ENCODE data around the gene SSPN. TPM values are rescaled to one million over a fixed set of nuclear protein-coding genes. Genes with fewer than 3 reads are reported as not detected.
"Not testable (repeated sequence)": the region's sequence is repeated elsewhere in the genome, so short reads cannot be mapped to it uniquely, and the experiment has no call there.

Gene SSPN
- polyA plus RNA-seq, 3 donors from 2014 or later, result not detected

DNA sequence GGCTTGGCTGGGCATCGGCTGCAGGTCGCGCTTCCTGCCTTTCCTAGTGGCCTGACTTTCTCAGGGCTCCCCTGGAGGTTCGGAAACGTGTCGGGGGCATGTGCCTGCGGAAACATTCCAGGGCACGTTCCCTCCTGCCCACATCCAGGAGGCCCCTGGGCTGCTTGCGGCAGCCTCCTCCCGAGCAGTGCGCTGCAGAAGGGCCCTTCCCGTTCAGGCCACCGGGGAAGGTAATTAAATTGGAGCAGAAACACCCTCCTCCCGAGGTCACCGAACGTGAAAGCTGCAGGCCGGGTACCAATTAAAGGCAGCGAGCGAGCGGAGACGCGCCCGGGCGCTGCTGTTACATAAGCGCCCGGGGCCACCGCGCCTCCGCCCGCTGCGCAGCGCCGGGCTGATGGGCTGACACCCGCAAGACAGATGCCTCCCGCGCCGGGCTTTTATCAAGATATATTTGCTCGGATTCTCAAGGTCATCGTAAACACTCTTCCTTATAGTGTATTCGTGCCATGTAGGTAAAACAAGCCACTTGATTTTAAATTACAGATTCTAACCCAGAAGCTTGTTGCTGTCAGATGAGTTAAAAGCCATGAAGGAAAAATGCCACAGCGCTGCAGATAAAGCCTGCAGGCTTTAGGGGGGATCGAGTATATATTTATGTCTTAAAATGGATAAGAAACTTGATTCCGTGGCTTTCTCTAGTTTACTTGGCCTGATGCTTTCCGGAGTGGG, 31.4 kb downstream of the SSPN start:
- DNase-seq, result no peak
- Mint-ChIP-seq H3K36me3 (no peaks in the 10 kb centered on the region), H3K27me3 (ENCODE audit: low read depth in 3 of 3) (peaks cover 6 to 30% (median 15%) of the 10 kb centered on the region in 3 donors), H3K4me3 (no peak overlapping the region), H3K4me1 (no peaks in the 10 kb centered on the region), H3K9me3 (peaks cover 0 to 3% (median 0%) of the 10 kb centered on the region in 6 donors), H3K27ac (no peak overlapping the region)

DNA sequence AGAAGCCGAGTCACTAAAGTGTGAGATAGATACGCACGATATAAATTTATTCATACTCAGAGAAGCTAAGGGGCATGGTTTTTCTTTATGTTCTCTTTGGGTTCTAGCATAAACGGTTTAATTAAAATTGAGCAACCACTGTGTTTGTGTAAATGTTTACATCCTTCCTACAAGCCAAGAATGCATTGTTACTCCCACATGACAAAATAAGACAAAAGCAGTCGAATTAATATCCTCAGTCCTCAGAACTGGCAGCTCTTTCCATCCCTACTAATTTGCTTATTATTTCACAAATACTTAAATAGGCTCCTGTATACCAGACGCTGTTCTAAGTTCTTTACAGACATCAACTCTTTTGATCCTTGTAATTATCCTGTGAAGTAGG, 32.0 kb downstream of the SSPN start:
- Mint-ChIP-seq H3K4me3 (no peak overlapping the region), H3K27me3 (ENCODE audit: low read depth in 3 of 3) (peaks cover 6 to 30% (median 15%) of the 10 kb centered on the region in 3 donors), H3K9me3 (peaks cover 0 to 3% (median 0%) of the 10 kb centered on the region in 6 donors), H3K27ac (no peak overlapping the region), H3K4me1 (no peaks in the 10 kb centered on the region), H3K36me3 (no peaks in the 10 kb centered on the region)
- DNase-seq, result no peak

DNA sequence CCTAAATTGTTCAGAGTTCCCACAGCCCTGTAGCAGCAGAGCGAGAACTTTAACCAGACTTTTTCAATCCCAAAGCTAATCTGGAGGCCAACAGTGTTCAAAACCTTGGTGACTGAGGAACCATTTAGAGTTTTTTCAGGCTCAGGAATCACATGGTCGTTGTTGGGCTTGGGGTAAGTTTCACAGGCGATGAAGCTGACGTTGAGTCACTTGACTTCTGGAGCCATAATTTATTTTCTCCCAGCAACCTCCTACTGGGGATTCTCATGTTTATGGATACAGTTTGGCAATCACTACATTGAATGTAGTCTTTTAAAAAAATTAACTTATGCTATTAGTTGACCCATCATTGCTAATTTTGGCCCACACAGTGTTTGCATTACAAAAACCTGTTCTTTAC, 34.5 kb downstream of the SSPN start:
- Mint-ChIP-seq H3K4me3 (no peak overlapping the region), H3K4me1 (no peaks in the 10 kb centered on the region), H3K27me3 (ENCODE audit: low read depth in 3 of 3) (peaks cover 6 to 27% (median 11%) of the 10 kb centered on the region in 3 donors), H3K36me3 (no peaks in the 10 kb centered on the region), H3K9me3 (peaks cover 0 to 3% (median 0%) of the 10 kb centered on the region in 6 donors), H3K27ac (no peak overlapping the region)
- DNase-seq, result no peak

DNA sequence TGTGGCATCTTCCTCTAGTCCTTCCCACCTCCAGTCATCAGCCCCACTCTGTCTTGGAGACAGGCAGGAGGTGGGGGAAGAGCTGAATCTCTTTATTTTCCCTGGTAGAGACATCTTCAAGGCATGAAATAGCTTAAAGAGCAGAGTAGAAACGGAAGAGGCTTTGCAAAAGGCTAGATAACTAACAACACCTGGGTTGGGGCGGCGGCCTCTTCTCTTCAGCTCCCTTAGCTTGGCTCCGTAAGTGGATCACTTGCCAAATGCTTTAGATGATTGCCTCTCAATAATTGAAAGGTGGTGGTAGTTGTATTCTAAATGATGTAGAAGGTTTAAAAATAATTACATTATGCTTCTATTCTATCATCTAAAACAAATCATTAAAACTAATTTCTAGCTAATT, 36.1 kb downstream of the SSPN start:
- Mint-ChIP-seq H3K9me3 (peaks cover 0 to 2% (median 0%) of the 10 kb centered on the region in 6 donors), H3K27me3 (ENCODE audit: low read depth in 3 of 3) (peaks cover 5 to 23% (median 11%) of the 10 kb centered on the region in 3 donors), H3K4me1 (no peaks in the 10 kb centered on the region), H3K36me3 (no peaks in the 10 kb centered on the region), H3K4me3 (no peak overlapping the region), H3K27ac (no peak overlapping the region)
- DNase-seq, result no peak

DNA sequence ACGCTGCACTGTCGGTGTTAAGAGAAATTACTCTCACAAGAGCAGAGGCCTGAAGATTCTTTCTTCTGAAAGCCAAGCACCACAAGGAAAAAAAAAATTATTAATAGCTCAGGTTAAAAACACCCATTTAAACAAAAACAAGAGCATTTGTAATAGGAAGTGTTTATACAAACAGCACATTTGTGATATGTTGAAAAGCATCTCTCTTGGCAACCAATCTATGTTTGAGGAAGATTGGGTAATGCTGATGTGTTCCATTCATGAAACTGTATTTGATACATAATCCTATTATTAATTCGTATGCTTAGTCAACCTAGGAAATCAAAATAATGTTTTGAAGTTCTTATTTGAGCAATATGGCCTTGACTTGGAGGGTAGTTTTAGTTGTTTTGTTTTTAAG, 36.5 kb downstream of the SSPN start:
- Mint-ChIP-seq H3K9me3 (peaks cover 0 to 2% (median 0%) of the 10 kb centered on the region in 6 donors), H3K36me3 (no peaks in the 10 kb centered on the region), H3K4me1 (no peaks in the 10 kb centered on the region), H3K4me3 (no peak overlapping the region), H3K27ac (no peak overlapping the region), H3K27me3 (ENCODE audit: low read depth in 3 of 3) (peaks cover 7 to 23% (median 13%) of the 10 kb centered on the region in 3 donors)
- no peak for DNase-seq

DNA sequence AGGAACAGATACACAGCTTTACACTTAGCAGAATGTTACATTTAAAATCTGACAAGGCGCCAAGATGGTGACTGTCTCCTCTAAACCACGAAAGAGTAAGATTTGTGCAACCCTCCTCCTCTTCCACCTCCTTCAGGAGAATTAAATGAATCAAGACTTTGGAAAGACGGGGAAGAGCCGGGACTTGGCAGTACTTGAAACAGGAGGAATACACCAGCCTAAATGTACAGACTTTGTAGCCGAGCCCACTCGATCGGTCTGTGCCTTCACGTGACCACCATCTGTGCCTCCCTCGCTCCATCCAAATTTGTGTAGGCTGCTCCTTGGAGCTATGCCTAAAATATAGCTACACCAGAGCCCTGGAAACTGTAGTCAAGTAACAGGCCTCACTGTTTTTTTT, 38.3 kb downstream of the SSPN start:
- no peaks in the 10 kb centered on the region for H3K4me1 Mint-ChIP-seq
- H3K27ac Mint-ChIP-seq, result no peak overlapping the region
- no peak for DNase-seq
- H3K9me3 Mint-ChIP-seq, result peaks cover 0 to 2% (median 0%) of the 10 kb centered on the region in 6 donors
- H3K27me3 Mint-ChIP-seq (ENCODE audit: low read depth in 3 of 3), result peaks cover 4 to 7% (median 5%) of the 10 kb centered on the region in 3 donors
- no peak overlapping the region for H3K4me3 Mint-ChIP-seq
- no peaks in the 10 kb centered on the region for H3K36me3 Mint-ChIP-seq

DNA sequence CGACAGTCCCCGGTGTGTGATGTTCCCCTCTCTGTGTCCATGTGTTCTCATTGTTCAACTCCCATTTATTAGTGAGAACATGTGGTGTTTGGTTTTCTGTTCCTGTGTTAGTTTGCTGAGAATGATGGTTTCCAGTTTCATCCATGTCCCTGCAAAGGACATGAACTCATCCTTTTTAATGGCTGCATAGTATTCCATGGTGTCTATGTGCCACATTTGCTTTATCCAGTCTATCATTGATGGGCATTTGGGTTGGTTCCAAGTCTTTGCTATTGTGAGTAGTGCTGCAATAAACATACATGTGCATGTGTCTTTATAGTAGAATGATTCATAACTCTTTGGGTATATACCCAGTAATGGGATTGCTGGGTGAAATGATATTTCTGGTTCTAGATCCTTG, 40.1 kb downstream of the SSPN start:
- H3K36me3 Mint-ChIP-seq; H3K4me3 Mint-ChIP-seq; H3K27ac Mint-ChIP-seq; DNase-seq; H3K27me3 Mint-ChIP-seq (ENCODE audit: low read depth in 3 of 3); H3K4me1 Mint-ChIP-seq; H3K9me3 Mint-ChIP-seq: not testable (repeated sequence)

DNA sequence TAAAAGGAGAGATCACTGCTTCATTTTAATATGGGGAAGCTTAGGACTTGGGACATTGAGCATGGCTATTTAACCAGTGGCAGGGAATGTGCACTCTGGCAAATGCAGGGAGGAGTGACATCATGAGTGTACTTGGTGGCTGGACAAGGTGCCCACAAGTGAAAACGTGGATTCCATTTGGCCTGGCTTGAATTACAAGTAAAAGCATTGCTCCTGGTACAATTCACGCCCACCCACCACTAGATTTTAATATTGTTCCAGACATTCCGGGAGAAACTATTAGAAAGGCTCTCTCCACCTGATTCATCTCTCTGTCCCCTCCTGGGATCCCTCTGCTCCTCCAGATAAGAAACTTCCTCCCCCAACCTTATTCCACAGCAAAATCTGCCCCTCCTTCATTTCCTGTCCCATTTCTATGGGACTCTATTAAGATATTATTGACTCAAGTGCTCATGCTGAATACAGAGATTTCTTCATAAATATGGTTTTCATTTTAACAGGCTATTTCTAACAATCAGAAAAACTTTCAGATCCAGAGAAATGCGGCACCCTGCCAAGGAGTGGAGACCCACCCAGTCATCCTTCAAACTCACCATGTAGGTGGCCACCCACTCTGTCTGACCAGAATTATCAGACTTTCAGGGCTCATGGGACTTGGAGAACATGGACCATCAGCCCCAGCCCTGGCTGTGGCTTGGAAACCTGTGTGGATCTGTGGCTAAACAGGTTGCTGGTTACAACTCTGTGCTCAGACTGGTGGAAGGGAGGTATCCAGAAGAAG, 43.2 kb downstream of the SSPN start:
- H3K4me3 Mint-ChIP-seq, result no peak overlapping the region
- H3K4me1 Mint-ChIP-seq, result no peaks in the 10 kb centered on the region
- H3K27me3 Mint-ChIP-seq (ENCODE audit: low read depth in 3 of 3), result peaks cover 0 to 12% (median 2%) of the 10 kb centered on the region in 3 donors
- H3K27ac Mint-ChIP-seq, result no peak overlapping the region
- DNase-seq, result no peak
- peaks cover 0 to 2% (median 0%) of the 10 kb centered on the region in 6 donors for H3K9me3 Mint-ChIP-seq
- H3K36me3 Mint-ChIP-seq, result no peaks in the 10 kb centered on the region

DNA sequence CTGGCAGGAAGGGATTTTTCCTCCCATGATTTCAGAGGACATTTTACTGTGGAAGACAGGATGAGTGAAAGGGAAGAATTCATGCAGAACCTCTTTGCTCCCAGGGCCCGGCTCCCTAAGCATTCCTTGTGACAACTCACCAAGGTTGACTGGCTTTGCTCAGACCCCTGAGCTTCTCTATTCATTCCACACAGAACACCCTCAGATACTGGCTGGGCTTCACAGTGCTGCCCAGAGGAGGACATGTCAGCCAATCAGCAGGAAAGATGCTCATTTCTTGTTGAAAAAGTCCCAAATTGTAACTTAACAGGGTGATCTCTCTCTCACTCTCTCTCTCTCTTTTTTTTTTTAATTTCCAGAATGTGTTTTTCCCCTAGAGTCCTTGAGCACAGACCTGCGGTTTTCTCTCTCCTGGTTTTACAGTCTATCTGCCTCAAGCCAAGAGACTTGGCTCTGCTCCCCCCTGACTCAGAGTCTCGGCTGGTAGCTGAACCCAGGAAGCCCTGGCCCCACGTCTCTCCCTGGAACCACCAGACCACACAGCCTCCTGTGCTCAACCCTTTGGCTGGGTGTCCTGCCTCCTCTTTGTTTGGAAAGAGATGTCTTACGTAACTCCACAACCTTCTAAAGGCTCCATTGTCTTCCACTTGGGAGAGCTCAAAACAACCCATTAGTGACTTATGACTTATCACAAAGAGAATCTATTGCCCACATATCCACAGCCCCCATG, 43.9 kb downstream of the SSPN start:
- H3K27me3 Mint-ChIP-seq (ENCODE audit: low read depth in 3 of 3), result peaks cover 0 to 12% (median 2%) of the 10 kb centered on the region in 3 donors
- no peak overlapping the region for H3K4me3 Mint-ChIP-seq
- DNase-seq, result no peak
- H3K27ac Mint-ChIP-seq, result no peak overlapping the region
- H3K9me3 Mint-ChIP-seq, result peaks cover 0 to 2% (median 0%) of the 10 kb centered on the region in 6 donors
- H3K4me1 Mint-ChIP-seq, result no peaks in the 10 kb centered on the region
- H3K36me3 Mint-ChIP-seq, result no peaks in the 10 kb centered on the region

DNA sequence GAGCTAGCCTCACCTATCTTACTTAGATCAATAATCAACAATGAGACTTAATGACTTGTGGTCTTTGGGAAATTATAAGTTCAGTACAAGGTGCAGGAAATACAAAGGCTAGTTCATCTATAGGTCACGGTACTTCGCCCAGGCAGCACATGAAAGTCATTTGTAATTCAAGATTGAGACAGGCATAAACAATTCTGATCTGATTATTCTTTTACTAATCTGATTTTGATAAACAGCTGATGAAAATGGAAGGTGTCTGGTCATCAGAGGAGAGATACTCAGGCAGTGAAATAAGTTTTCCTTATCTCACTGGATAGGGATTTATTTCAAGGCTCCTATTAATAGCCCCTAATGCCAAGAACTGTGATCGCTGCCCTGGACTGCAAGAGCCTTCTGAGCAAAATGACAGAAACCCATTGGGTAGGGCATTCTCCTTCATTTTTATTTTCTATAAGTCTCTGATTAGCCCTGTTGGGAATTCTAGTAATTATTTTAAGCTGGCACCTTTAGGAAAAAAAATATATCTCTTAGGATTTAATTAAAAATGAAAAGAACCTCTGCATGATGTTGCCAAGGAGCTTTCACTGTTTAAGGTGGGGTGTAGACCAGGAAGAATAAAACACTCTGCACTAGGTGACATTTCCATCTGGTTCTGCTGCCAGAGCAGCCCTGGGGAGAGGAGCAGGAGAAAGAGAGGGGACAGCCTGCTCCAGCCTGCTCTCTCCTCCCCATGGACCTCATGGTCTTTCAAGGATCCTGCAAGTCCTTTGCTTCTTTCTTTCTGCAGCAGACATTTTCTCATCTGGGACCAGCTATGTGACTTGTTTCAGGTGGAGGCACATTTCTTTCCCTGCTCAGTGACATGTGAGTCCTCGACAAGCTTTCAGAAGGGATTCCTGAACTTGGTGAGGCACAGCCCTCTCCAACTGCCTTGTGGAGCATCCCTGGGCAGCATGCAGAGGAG, 44.8 kb downstream of the SSPN start:
- Mint-ChIP-seq H3K4me1 (no peaks in the 10 kb centered on the region), H3K27me3 (ENCODE audit: low read depth in 3 of 3) (peaks cover 2 to 12% (median 5%) of the 10 kb centered on the region in 3 donors), H3K4me3 (no peak overlapping the region), H3K9me3 (peaks cover 0 to 2% (median 0%) of the 10 kb centered on the region in 6 donors), H3K27ac (no peak overlapping the region), H3K36me3 (no peaks in the 10 kb centered on the region)
- no peak for DNase-seq

DNA sequence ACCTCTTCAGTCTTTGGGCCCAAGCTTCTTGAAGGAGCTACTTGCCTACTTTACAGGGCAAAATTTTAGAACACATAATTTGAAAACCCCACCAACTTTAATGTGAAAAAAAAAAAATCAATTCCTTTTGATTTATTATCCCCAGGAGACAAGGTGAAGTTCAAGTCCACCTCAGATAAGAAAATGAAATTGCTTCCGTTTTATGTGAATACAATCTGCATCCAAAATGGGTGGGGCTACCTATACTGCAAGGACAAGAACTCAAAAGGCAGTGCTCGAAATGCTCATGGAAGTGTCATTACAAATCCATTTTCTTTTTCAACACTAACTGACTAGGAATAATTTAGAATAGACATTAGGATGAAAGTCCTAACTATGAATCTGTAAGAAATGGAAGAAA, 45.7 kb downstream of the SSPN start:
- no peak for DNase-seq
- H3K4me1 Mint-ChIP-seq, result no peaks in the 10 kb centered on the region
- H3K27me3 Mint-ChIP-seq (ENCODE audit: low read depth in 3 of 3), result peaks cover 2 to 12% (median 5%) of the 10 kb centered on the region in 3 donors
- no peak overlapping the region for H3K27ac Mint-ChIP-seq
- no peaks in the 10 kb centered on the region for H3K36me3 Mint-ChIP-seq
- peaks cover 0 to 2% (median 0%) of the 10 kb centered on the region in 6 donors for H3K9me3 Mint-ChIP-seq
- H3K4me3 Mint-ChIP-seq, result no peak overlapping the region

DNA sequence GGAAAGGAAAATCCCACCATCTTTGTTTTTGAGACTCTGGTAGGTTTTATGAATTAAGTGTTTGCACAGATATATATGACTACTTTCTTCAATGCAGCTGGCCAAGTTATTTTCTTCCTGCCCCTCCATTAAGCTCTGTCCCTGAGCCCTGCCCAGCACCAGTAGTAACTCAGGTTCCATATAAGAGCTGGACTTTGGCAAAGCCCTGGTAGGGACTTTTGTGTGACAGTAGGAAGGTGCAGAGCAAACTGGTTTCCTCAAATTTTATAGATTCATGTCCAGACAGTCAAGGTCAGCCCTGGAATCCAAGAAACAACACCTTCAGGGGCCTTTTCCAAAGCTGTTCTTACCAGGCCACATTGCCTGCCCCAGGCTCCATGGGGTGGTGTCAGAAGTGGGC, 47.3 kb downstream of the SSPN start:
- H3K4me1 Mint-ChIP-seq, result no peaks in the 10 kb centered on the region
- peaks cover 0 to 12% (median 5%) of the 10 kb centered on the region in 3 donors for H3K27me3 Mint-ChIP-seq (ENCODE audit: low read depth in 3 of 3)
- peaks cover 0 to 3% (median 0%) of the 10 kb centered on the region in 6 donors for H3K9me3 Mint-ChIP-seq
- H3K27ac Mint-ChIP-seq, result no peak overlapping the region
- H3K36me3 Mint-ChIP-seq, result no peaks in the 10 kb centered on the region
- H3K4me3 Mint-ChIP-seq, result no peak overlapping the region
- no peak for DNase-seq

DNA sequence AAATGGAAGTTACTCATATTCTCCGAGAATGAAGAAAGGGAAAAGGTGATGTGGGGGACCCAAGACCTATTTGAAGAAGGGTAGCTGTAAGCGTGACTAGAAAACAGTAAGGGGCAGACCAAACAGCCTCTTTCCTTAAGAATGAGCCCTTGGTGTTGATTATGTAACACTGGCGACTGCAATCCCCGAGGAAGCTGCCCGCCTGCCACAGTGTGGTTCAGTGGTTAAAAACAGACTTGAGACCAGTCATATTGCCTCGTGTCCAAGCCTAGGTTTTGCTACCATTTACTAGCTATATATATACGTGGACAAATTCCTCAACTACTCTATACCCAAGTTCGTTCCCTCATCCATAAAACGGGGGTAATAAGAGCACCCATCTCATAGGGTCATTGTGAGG, 49.1 kb downstream of the SSPN start:
- H3K36me3 Mint-ChIP-seq, result no peaks in the 10 kb centered on the region
- no peak overlapping the region for H3K27ac Mint-ChIP-seq

More for the DNA sequence above, 49.1 kb downstream of the SSPN start:
- Mint-ChIP-seq H3K9me3 (peaks cover 0 to 5% (median 0%) of the 10 kb centered on the region in 6 donors), H3K4me3 (no peak overlapping the region), H3K27me3 (ENCODE audit: low read depth in 3 of 3) (peaks cover 0 to 9% (median 5%) of the 10 kb centered on the region in 3 donors), H3K4me1 (no peaks in the 10 kb centered on the region)
- no peak for DNase-seq

Measured in immature natural killer cell (primary cell).